ENCODE data around the gene BBS2.

- TF ChIP-seq POLR2AphosphoS5 (IDR thresholded peaks at IDR 0.05) (peak; percentile 82), CTCF (IDR thresholded peaks at IDR 0.05) (peak in 3 of 4 experiments; percentile 22 to 36 (median 26))
Observed at GRCh38 chr16:56519459-56520250, at the start of gene BBS2.
